Tibial artery (tissue), 4 donors: ENCODE results near the gene IMP4.

Experiments
- DNase-seq, 2 donors: peaks; one replicate each; pipeline ENCODE4 v3.0.0-alpha.2; 2019
- H3K27ac ChIP-seq, 2 donors: fragments of 200-600 bp; sonication (generic) in 1 of 2; 1 replicate in 1 of 2; 2 replicates in 1 of 2; pipeline ENCODE4 v1.5.1; 2018 to 2019; ENCODE audit warnings: mild to moderate bottlenecking in 1 of 2
- H3K27me3 ChIP-seq, 2 donors: fragments of 200-600 bp; sonication (generic) in 1 of 2; one replicate each; pipeline versions ENCODE4 v1.5.1 to v1.6.0; 2016 to 2019
- H3K36me3 ChIP-seq, 3 donors: fragments of 200-600 bp; sonication (generic) in 2 of 3; one replicate each; pipeline ENCODE4 v1.5.1; 2016 to 2019; ENCODE audit warnings: mild to moderate bottlenecking in 2 of 3
- H3K4me1 ChIP-seq, 4 donors: fragments of 200-600 bp; sonication (generic) in 2 of 4; 1 replicate in 3 of 4; 2 replicates in 1 of 4; pipeline ENCODE4 v1.5.1; 2016 to 2019
- H3K4me3 ChIP-seq, 2 donors: fragments of 200-600 bp; sonication (generic) in 1 of 2; 1 replicate in 1 of 2; 2 replicates in 1 of 2; pipeline ENCODE4 v1.5.1; 2018 to 2019; ENCODE audit warnings: mild to moderate bottlenecking in 2 of 2
- H3K9me3 ChIP-seq, 3 donors: fragments of 200-600 bp; sonication (generic) in 1 of 3; one replicate each; pipeline ENCODE4 v1.5.1; 2016 to 2019
- CTCF ChIP-seq, 2 experiments: fragments of 200-600 bp in 1 of 2; fragments of 450-650 bp in 1 of 2; IDR thresholded peaks; one replicate each; pipeline ENCODE4 v1.5.1; 2017 to 2019; ENCODE audit warnings: antibody characterized with exemption in 2 of 2, mild to moderate bottlenecking in 1 of 2, moderate library complexity in 1 of 2
- intact Hi-C: fragments of 100-400 bp; cut with DNase I; formaldehyde crosslinking; loops from one replicate; pipeline ENCODE4 v1.15.0; 2023; ENCODE audit warnings: low total_unique reads

Gene IMP4

GRCh38 chr2:130378206-130378897 is 35.7 kb downstream of the IMP4 start:
- Histone ChIP-seq H3K27me3 (no peaks in the 10 kb centered on the region), H3K9me3 (no peaks in the 10 kb centered on the region), H3K4me1 (peaks cover 0 to 18% (median 9%) of the 10 kb centered on the region in 4 donors), H3K4me3 (no peak overlapping the region), H3K36me3 (peaks cover 0 to 28% (median 6%) of the 10 kb centered on the region in 3 donors), H3K27ac (no peak overlapping the region)
- intact Hi-C loops: no loop called here
- DNase-seq: no peak
- TF ChIP-seq CTCF (IDR thresholded peaks at IDR 0.05): no peak

GRCh38 chr2:130378898-130379214 is 36.2 kb downstream of the IMP4 start:
- Histone ChIP-seq H3K4me1 (peaks cover 0 to 13% (median 4%) of the 10 kb centered on the region in 4 donors), H3K27ac (no peak overlapping the region), H3K36me3 (peaks cover 0 to 28% (median 6%) of the 10 kb centered on the region in 3 donors), H3K9me3 (no peaks in the 10 kb centered on the region), H3K4me3 (no peak overlapping the region), H3K27me3 (no peaks in the 10 kb centered on the region)
- intact Hi-C loops: no loop called here
- DNase-seq: no peak
- TF ChIP-seq CTCF (IDR thresholded peaks at IDR 0.05): no peak

GRCh38 chr2:130380096-130380934 is 37.6 kb downstream of the IMP4 start:
- intact Hi-C loops: no loop called here
- TF ChIP-seq CTCF (IDR thresholded peaks at IDR 0.05): no peak
- Histone ChIP-seq H3K9me3 (no peaks in the 10 kb centered on the region), H3K27me3 (no peaks in the 10 kb centered on the region), H3K4me1 (peaks cover 0 to 3% (median under 1%) of the 10 kb centered on the region in 4 donors), H3K36me3 (peaks cover 0 to 25% (median 5%) of the 10 kb centered on the region in 3 donors), H3K27ac (no peak overlapping the region), H3K4me3 (no peak overlapping the region)
- DNase-seq: no peak

- no peaks in the 10 kb centered on the region for H3K9me3 ChIP-seq
- no peak overlapping the region for H3K27ac ChIP-seq
- DNase-seq: no peak
- no peaks in the 10 kb centered on the region for H3K4me1 ChIP-seq
- H3K36me3 ChIP-seq: peaks cover 0 to 16% (median 0%) of the 10 kb centered on the region in 3 donors
- no peak for TF ChIP-seq CTCF (IDR thresholded peaks at IDR 0.05)
- H3K27me3 ChIP-seq: no peaks in the 10 kb centered on the region
- intact Hi-C loops: no loop called here
- no peak overlapping the region for H3K4me3 ChIP-seq
These were observed 38.4 kb downstream of the IMP4 start for GRCh38 chr2:130381145-130381544.

- TF ChIP-seq CTCF (IDR thresholded peaks at IDR 0.05): no peak
- intact Hi-C loops: no loop called here
- no peak for DNase-seq
These were observed 38.9 kb downstream of the IMP4 start for GRCh38 chr2:130381619-130382018.

More at GRCh38 chr2:130381619-130382018, 38.9 kb downstream of the IMP4 start:
- Histone ChIP-seq H3K4me3 (no peak overlapping the region), H3K27me3 (no peaks in the 10 kb centered on the region), H3K27ac (no peak overlapping the region), H3K4me1 (no peaks in the 10 kb centered on the region), H3K36me3 (peaks cover 0 to 13% (median 0%) of the 10 kb centered on the region in 3 donors), H3K9me3 (no peaks in the 10 kb centered on the region)
